OCI-LY1 (cell line): ENCODE measurements around the gene RND3.

ENCODE experiments used
- H2AFZ ChIP-seq: fragments of 200-600 bp; sonication (generic), shearing (Covaris generic); 2 replicates; pipeline ENCODE4 v1.6.0; 2014; ENCODE audit warnings: antibody characterized with exemption, mild to moderate bottlenecking, low read length
- H3F3A ChIP-seq: fragments of 200-600 bp; sonication (generic), shearing (Covaris generic); 2 replicates; pipeline ENCODE4 v1.6.0; 2014; ENCODE audit warnings: mild to moderate bottlenecking, antibody characterized with exemption, low read length, moderate library complexity; ENCODE audit not compliant: insufficient read depth
- H3K27ac ChIP-seq: fragments of 200-600 bp; sonication (generic); 2 replicates; pipeline ENCODE4 v1.5.1; 2014; ENCODE audit warnings: low read length, mixed run types, mild to moderate bottlenecking, low read depth; ENCODE audit not compliant: poor library complexity, severe bottlenecking
- H3K27me3 ChIP-seq: fragments of 200-600 bp; sonication (generic); 2 replicates; pipeline ENCODE4 v1.6.0; 2014; ENCODE audit warnings: antibody characterized with exemption, mild to moderate bottlenecking, low read length, moderate library complexity; ENCODE audit not compliant: insufficient read depth
- H3K36me3 ChIP-seq: fragments of 200-600 bp; sonication (generic); 2 replicates; pipeline ENCODE4 v1.6.1; 2014; ENCODE audit warnings: mild to moderate bottlenecking, antibody characterized with exemption, low read length, moderate library complexity, mixed read lengths; ENCODE audit not compliant: insufficient read depth
- H3K4me1 ChIP-seq: fragments of 200-600 bp; sonication (generic); 2 replicates; pipeline ENCODE4 v1.5.1; 2014; ENCODE audit warnings: mild to moderate bottlenecking, low read length, moderate library complexity; ENCODE audit not compliant: insufficient read depth, severe bottlenecking
- H3K4me2 ChIP-seq: fragments of 200-600 bp; sonication (generic), shearing (Covaris generic); 2 replicates; pipeline ENCODE4 v1.6.1; 2014; ENCODE audit warnings: low read length
- H3K4me3 ChIP-seq: fragments of 200-600 bp; sonication (generic); 2 replicates; pipeline ENCODE4 v1.5.1; 2014; ENCODE audit warnings: low read length, low read depth, mild to moderate bottlenecking, mixed read lengths; ENCODE audit not compliant: poor library complexity, severe bottlenecking
- H3K79me2 ChIP-seq: fragments of 200-600 bp; shearing (Covaris generic); 2 replicates; pipeline ENCODE4 v1.6.1; 2016; ENCODE audit warnings: mixed run types, low read length, mixed read lengths; ENCODE audit not compliant: insufficient read depth
- H3K9ac ChIP-seq: fragments of 200-600 bp; sonication (generic), shearing (Covaris generic); 2 replicates; pipeline ENCODE4 v1.6.1; 2014; ENCODE audit warnings: mild to moderate bottlenecking, low read length, mixed read lengths
- H3K9me2 ChIP-seq: fragments of 200-600 bp; sonication (generic), shearing (Covaris generic); 2 replicates; pipeline ENCODE4 v1.6.1; 2014; ENCODE audit warnings: low read depth, mild to moderate bottlenecking, low read length, mixed read lengths
- H3K9me3 ChIP-seq: fragments of 200-600 bp; shearing (Covaris generic); 2 replicates; pipeline ENCODE4 v1.6.1; 2014; ENCODE audit warnings: low read length, mixed read lengths
- H4K20me1 ChIP-seq: fragments of 200-600 bp; sonication (generic), shearing (Covaris generic); 2 replicates; pipeline ENCODE4 v1.6.0; 2016; ENCODE audit warnings: mild to moderate bottlenecking, low read length; ENCODE audit not compliant: insufficient read depth
- EZH2 ChIP-seq: fragments of 200-600 bp; sonication (generic), shearing (Covaris generic); IDR thresholded peaks from 2 replicates; pipeline ENCODE4 v1.8.0; 2017; ENCODE audit warnings: borderline replicate concordance, mixed run types, mild to moderate bottlenecking, antibody characterized with exemption, low read length, moderate library complexity, mixed read lengths
- TF ChIP-seq, protein P1 (sequence below): fragments of 200-600 bp; sonication (generic), shearing (Covaris generic); IDR thresholded peaks from 2 replicates; pipeline ENCODE4 v1.5.1; 2017; ENCODE audit warnings: mild to moderate bottlenecking, antibody characterized with exemption, low read length, moderate library complexity, mixed read lengths

Gene RND3

DNA sequence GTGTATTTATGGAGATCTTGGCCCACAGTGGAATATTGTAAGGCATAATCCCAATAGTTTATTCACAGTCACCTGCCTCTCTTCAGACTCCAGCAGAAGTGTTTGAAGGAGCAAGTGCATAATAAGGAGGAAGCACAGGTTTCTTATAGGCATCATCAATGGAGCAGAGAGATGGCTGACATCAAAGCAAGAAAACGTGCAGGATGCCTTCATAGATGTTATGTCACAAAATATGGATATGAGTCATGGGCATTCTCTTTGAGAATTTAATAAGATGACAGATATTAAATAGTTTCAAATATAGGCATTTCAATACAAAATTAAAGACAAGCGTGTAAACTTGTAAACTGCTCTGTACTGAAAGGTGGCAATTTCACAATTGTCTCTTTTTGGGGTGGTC lies 4.0 kb upstream of the RND3 start:
- Histone ChIP-seq H3K9me3 (no peaks in the 10 kb centered on the region), H3K9ac (no peak overlapping the region), H3K27ac (no peak overlapping the region), H3K27me3 (no peaks in the 10 kb centered on the region), H3K79me2 (no peaks in the 10 kb centered on the region), H3K4me3 (no peak overlapping the region), H3K4me1 (no peaks in the 10 kb centered on the region), H3K36me3 (no peaks in the 10 kb centered on the region), H4K20me1 (no peaks in the 10 kb centered on the region), H3K4me2 (no peak overlapping the region), H3K9me2 (no peaks in the 10 kb centered on the region), H2AFZ (no peak overlapping the region), H3F3A (no peaks in the 10 kb centered on the region)
- no peak for TF ChIP-seq EZH2
- TF ChIP-seq, protein P1, sequence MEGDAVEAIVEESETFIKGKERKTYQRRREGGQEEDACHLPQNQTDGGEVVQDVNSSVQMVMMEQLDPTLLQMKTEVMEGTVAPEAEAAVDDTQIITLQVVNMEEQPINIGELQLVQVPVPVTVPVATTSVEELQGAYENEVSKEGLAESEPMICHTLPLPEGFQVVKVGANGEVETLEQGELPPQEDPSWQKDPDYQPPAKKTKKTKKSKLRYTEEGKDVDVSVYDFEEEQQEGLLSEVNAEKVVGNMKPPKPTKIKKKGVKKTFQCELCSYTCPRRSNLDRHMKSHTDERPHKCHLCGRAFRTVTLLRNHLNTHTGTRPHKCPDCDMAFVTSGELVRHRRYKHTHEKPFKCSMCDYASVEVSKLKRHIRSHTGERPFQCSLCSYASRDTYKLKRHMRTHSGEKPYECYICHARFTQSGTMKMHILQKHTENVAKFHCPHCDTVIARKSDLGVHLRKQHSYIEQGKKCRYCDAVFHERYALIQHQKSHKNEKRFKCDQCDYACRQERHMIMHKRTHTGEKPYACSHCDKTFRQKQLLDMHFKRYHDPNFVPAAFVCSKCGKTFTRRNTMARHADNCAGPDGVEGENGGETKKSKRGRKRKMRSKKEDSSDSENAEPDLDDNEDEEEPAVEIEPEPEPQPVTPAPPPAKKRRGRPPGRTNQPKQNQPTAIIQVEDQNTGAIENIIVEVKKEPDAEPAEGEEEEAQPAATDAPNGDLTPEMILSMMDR, result no peak

DNA sequence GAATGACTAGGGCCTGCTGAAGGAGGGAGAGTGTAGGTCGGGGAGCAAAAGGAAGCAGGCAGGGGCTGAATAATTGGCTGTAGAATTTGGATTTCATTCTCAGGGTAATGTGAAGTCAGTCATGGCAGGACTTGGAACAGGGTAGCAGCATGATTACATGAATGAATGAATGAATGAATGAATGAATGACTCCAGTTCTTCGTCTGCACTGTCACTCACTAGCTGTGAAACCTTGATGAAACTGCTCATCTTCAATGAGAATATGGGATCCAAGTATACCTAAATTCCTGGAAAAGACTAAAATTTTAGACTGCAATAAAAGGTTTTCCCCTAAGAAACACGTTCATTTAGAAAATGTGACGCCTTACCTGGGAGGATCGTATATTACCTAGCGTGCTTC lies 3.0 kb upstream of the RND3 start:
- no peak overlapping the region for H3K4me2 ChIP-seq
- H3F3A ChIP-seq, result no peaks in the 10 kb centered on the region
- H3K36me3 ChIP-seq, result no peaks in the 10 kb centered on the region
- TF ChIP-seq, protein P1, result no peak
- no peak for TF ChIP-seq EZH2
- H3K4me1 ChIP-seq, result no peaks in the 10 kb centered on the region
- H3K9me2 ChIP-seq, result no peaks in the 10 kb centered on the region
- H4K20me1 ChIP-seq, result no peaks in the 10 kb centered on the region
- H2AFZ ChIP-seq, result no peak overlapping the region
- H3K9me3 ChIP-seq, result no peaks in the 10 kb centered on the region
- no peak overlapping the region for H3K27ac ChIP-seq
- no peak overlapping the region for H3K4me3 ChIP-seq
- no peaks in the 10 kb centered on the region for H3K79me2 ChIP-seq
- H3K27me3 ChIP-seq, result no peaks in the 10 kb centered on the region
- H3K9ac ChIP-seq, result no peak overlapping the region

DNA sequence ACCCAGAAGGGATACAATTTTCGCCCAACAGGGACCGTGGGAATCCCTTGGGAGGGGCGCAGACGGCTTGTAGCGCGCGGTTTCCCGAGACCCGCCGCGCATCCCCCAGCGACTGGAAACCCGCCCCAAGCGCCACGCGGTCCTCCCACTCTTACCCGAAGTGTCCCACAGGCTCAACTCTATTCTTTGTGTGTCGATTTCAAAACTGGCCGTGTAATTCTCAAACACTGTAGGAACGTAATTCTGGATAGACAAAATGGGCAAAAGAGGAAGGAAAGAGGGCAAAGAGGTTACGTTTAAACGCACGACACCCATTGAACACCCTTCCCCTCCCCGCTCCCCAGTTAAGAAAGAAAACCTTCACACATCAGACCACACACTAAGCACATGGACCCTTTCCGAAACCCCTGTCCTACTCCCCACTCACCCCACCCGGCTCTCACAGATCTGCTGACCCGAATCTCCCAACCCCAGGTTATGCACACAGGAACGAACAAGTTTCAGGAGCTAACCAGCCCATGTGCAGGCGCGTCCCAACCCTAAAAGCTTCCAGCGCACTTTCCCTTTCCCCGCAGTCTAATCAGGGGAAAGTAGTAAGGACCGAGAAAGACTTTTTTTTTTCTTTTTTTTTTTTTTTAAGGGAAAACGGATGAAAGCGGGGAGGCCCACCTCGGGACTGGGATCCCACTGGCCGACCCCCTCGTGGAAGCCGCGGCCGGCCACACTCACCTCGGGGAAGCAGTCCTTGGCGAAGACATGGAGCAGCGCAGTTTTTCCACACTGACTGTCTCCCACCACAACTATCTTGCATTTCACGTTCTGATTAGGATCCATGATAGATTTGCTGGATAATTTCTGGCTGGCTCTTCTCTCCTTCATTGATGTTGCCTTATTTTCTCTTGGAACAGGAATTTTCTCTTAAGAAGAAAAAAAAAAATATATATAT lies 655 bp downstream of the RND3 start:
- H3K4me1 ChIP-seq, result no peaks in the 10 kb centered on the region

More for the DNA sequence above, 655 bp downstream of the RND3 start:
- no peak for TF ChIP-seq EZH2
- Histone ChIP-seq H3K27ac (no peak overlapping the region), H3K4me3 (no peak overlapping the region), H3F3A (no peaks in the 10 kb centered on the region), H3K9me2 (no peaks in the 10 kb centered on the region), H3K79me2 (no peaks in the 10 kb centered on the region), H4K20me1 (no peaks in the 10 kb centered on the region), H3K9ac (no peak overlapping the region), H3K36me3 (no peaks in the 10 kb centered on the region), H3K4me2 (no peak overlapping the region), H2AFZ (no peak overlapping the region), H3K27me3 (no peaks in the 10 kb centered on the region), H3K9me3 (no peaks in the 10 kb centered on the region)
